Psoas muscle (tissue), 8 donors: ENCODE data around the gene ELFN2. TPM values are rescaled to one million over a fixed set of nuclear protein-coding genes. Genes with fewer than 3 reads are reported as not detected.

Experiments
- ATAC-seq, 4 donors: fragments of 200-7000 bp; cut with Tn5 transposase; one replicate each; pipeline ENCODE4 v1.9.1; 2020; ENCODE audit warnings: moderate library complexity in 3 of 4, mild to moderate bottlenecking in 2 of 4
- DNase-seq, 2 donors: peaks; one replicate each; pipeline ENCODE4 v3.0.0-alpha.2; 2020
- H3K27ac ChIP-seq: fragments of 200-600 bp; one replicate; pipeline ENCODE4 v1.8.0; 2022
- H3K27me3 ChIP-seq, 3 donors: fragments of 200-600 bp in 1 of 3; one replicate each; pipeline versions ENCODE4 v1.6.1 to v1.8.0; 2013 to 2022; ENCODE audit warnings: low read length in 2 of 3, mild to moderate bottlenecking in 2 of 3, moderate library complexity in 1 of 3; ENCODE audit not compliant: insufficient read depth in 3 of 3
- H3K36me3 ChIP-seq, 2 donors: fragments of 200-600 bp in 1 of 2; one replicate each; pipeline versions ENCODE4 v1.6.1 to v1.8.0; 2013 to 2022; ENCODE audit warnings: low read depth in 1 of 2, mild to moderate bottlenecking in 1 of 2, moderate library complexity in 1 of 2; ENCODE audit not compliant: insufficient read depth in 1 of 2
- H3K4me1 ChIP-seq: fragments of 200-600 bp; one replicate; pipeline ENCODE4 v1.8.0; 2022
- H3K4me3 ChIP-seq: fragments of 200-600 bp; one replicate; pipeline ENCODE4 v1.8.0; 2022; ENCODE audit warnings: mild to moderate bottlenecking
- H3K9me3 ChIP-seq: fragments of 200-600 bp; one replicate; pipeline ENCODE4 v1.8.0; 2022
- WGBS, 3 donors: extraction: QIAGEN DNeasy Blood & Tissue Kit; methylation state at CpG; one replicate each; pipeline versions ENCODE4 v1.1.6 to v1.1.7; 2013; 5-methylcytosine and 5-hydroxymethylcytosine counted together
- intact Hi-C, 2 donors: fragments of 100-400 bp; cut with DNase I; formaldehyde crosslinking; loops; one replicate each; pipeline versions ENCODE4 v1.11.0 to v1.14.2; 2022
- polyA plus RNA-seq, 3 donors: library from polyadenylated mRNA; stranded (reverse); fragments of 200-250 nt; gene quantifications; one replicate each; pipeline ENCODE4 v1.2.3, GENCODE V29; 2013
- total RNA-seq, 4 donors: library from RNA; stranded (reverse); fragmentation: NEBNext Ultra II Directional in 2 of 4; extraction: Animal tissue kit (Norgen Biotek cat#: 25700) in 2 of 4; gene quantifications; one replicate each; pipeline versions ENCODE4 v1.2.1 to v1.2.4, GENCODE V29; 2021 to 2023
- TF ChIP-seq, protein P1 (sequence below): fragments of 200-600 bp; IDR thresholded peaks from one replicate; pipeline ENCODE4 v1.8.0; 2022; ENCODE audit warnings: antibody characterized with exemption
- donor health status: healthy with polysubstance abuse.
- donor health status: DM: no; HTN: no; CAD: no; lungs with moderate emphysema.
- donor health status: Bipolar disorder and iron deficiency.
- donor health status: healthy.
- donor health status: DM: yes; HTN: yes; CAD: no.
- donor health status: DM: no; HTN: no; CAD: no.
- donor health status: DM: no; HTN: no; CAD: no.
- donor health status: DM: yes; HTN: yes; CAD: no.

ELFN2 gene
- total and polyA plus RNA-seq, 7 donors = 0.01 to 0.05 (median 0.01) TPM; not detected in 4

DNA sequence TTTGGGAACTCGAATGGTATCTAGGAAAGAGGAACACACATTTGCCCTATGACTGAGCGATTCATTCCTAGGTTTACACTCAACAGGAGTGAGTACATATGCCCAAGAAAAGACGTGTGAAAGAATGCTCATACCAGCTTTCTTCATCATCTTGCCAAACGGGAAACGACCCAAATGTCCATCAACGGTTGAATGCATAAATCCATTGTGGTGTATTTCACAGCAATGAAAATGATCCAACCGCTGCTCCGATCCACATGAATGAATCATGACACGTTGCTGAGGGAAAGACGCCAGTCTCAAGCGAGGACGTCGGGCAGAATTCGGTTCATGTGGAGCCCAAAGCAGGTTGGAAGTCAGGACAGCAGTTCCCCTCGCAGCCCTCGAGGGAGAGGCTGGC lies 73.4 kb downstream of the ELFN2 start:
- ATAC-seq (no peak), DNase-seq (no peak)
- TF ChIP-seq, protein P1, sequence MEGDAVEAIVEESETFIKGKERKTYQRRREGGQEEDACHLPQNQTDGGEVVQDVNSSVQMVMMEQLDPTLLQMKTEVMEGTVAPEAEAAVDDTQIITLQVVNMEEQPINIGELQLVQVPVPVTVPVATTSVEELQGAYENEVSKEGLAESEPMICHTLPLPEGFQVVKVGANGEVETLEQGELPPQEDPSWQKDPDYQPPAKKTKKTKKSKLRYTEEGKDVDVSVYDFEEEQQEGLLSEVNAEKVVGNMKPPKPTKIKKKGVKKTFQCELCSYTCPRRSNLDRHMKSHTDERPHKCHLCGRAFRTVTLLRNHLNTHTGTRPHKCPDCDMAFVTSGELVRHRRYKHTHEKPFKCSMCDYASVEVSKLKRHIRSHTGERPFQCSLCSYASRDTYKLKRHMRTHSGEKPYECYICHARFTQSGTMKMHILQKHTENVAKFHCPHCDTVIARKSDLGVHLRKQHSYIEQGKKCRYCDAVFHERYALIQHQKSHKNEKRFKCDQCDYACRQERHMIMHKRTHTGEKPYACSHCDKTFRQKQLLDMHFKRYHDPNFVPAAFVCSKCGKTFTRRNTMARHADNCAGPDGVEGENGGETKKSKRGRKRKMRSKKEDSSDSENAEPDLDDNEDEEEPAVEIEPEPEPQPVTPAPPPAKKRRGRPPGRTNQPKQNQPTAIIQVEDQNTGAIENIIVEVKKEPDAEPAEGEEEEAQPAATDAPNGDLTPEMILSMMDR = no peak
- Histone ChIP-seq H3K27ac (no peak overlapping the region), H3K4me3 (no peak overlapping the region), H3K27me3 (peaks cover 0 to 40% (median 6%) of the 10 kb centered on the region in 3 donors), H3K4me1 (no peaks in the 10 kb centered on the region), H3K9me3 (no peaks in the 10 kb centered on the region), H3K36me3 (no peaks in the 10 kb centered on the region)
- intact Hi-C loops = no loop called here
- WGBS, 3 donors = 51 to 59% (median 55%) methylated on average over 16 of the region's 16 CpGs

DNA sequence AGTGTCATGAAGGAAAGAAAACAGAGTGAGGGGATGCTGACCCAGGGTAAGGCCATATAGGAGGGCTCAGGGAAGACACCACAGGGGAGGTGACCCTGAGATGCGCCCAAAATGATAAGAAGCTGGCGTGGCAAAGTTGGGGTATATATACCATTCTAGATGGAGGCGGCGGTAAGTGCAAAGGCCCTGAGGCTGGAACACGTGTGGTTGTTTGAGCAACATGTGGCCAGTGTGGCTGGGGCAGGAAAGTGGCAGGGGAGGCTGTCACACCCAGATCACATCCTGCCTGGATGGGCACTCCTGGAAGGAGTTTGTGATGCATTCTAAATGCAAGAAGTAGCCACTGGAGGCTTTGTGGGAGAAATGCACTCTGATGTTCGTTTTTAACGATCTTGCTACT lies 74.8 kb downstream of the ELFN2 start:
- Histone ChIP-seq H3K4me3 (no peak overlapping the region), H3K9me3 (no peaks in the 10 kb centered on the region), H3K4me1 (no peaks in the 10 kb centered on the region), H3K27ac (no peak overlapping the region), H3K27me3 (peaks cover 0 to 28% (median 2%) of the 10 kb centered on the region in 3 donors), H3K36me3 (no peaks in the 10 kb centered on the region)
- TF ChIP-seq, protein P1 = no peak
- DNase-seq (no peak), ATAC-seq (no peak)
- 77 to 87% (median 83%) methylated on average over 7 of the region's 7 CpGs for WGBS, 3 donors
- intact Hi-C loops = no loop called here

DNA sequence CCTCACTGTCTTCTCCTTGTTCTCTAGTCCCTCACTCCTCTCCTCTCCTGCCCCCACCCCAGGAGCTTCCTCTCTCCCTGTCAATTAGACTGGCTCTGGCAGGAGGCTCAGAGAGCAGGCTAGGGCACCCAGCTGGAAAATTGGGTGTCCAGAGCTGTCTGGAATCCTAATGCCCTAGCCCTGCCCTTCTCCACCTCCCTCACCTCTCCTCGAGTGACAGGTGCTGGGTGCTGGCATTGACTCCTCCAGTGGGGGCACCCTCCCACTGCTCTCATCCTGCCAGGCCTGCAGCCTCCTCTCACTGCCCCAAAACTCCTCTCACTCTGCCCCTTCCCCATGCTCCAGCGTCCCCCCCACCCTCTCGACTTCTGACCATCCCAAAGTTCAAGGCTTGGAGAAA lies 76.0 kb downstream of the ELFN2 start:
- H3K27me3 ChIP-seq = peaks cover 0 to 21% (median 2%) of the 10 kb centered on the region in 3 donors
- intact Hi-C loops = no loop called here
- WGBS, 3 donors = 17 to 57% (median 52%) methylated on average over 1 to 3 of the region's 3 CpGs

DNA sequence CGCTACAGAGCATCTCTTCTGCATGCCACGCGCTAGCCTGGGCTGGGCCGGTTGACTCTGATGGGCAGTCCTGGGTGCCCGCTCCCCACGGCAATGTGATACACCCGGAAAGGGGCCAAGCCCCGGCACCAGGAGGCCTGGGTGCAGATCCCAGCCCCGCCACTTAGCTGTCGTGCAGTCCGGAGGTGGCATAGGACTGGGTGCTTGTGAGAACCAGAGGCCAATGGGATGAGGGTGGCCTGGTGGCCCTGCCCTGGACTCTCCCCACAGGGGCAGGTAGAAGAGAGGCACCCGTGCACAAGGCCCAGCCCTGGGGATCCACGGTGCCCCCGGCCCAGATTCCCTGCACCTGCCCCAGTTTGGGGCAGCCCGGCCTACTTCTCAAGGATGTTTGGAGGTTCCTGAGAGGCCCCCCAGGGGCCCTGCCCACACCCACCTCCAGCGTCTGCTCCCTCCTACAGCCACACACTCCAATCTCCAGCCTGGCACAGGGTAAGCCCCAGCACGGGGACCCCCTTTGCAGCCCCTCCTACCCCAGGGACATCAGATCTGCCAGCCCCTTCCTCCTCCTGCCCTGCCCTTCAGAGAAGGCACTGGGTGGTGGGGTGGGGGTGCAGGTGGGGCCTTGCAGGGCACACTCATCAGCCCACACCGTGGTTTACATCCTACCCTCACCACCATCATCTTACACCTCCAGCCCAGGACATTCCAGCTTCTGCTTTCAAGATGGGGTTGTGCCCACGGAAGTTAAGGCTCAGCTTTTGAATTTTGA lies 78.0 kb downstream of the ELFN2 start:
- Histone ChIP-seq H3K4me1 (no peaks in the 10 kb centered on the region), H3K9me3 (no peaks in the 10 kb centered on the region), H3K36me3 (no peaks in the 10 kb centered on the region), H3K4me3 (no peak overlapping the region), H3K27ac (no peak overlapping the region), H3K27me3 (peaks cover 0 to 20% (median 2%) of the 10 kb centered on the region in 3 donors)
- 86 to 88% (median 86%) methylated on average over 13 to 19 of the region's 19 CpGs for WGBS, 3 donors
- TF ChIP-seq, protein P1 = no peak
- no peak for DNase-seq
- no peak for ATAC-seq
- intact Hi-C loops = no loop called here

More for the DNA sequence above, 76.0 kb downstream of the ELFN2 start:
- no peak overlapping the region for H3K27ac ChIP-seq
- TF ChIP-seq, protein P1 = no peak
- ATAC-seq (no peak), DNase-seq (no peak)
- no peaks in the 10 kb centered on the region for H3K9me3 ChIP-seq
- H3K4me1 ChIP-seq = no peaks in the 10 kb centered on the region
- H3K36me3 ChIP-seq = no peaks in the 10 kb centered on the region
- H3K4me3 ChIP-seq = no peak overlapping the region

DNA sequence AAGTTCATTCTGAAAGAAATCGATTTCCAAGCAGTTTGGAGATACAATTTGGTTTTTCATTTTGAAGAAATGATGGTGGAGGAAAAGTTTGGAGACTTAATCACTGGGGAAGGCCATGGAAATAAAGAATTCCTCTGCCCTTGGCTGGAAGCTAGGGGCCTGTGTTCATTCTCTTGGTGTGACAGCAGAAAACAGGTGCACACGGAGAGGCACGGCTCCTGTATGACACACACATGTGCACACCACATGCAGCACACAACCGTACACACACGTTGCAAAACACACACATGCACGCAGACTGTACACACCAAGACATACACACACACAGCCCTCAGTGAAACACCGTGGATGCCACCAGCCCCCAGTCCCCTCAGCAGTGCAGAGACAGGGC lies 80.8 kb downstream of the ELFN2 start:
- Histone ChIP-seq H3K9me3 (no peaks in the 10 kb centered on the region), H3K4me3 (no peak overlapping the region), H3K27ac (no peak overlapping the region), H3K27me3 (peaks cover 0 to 16% (median 0%) of the 10 kb centered on the region in 3 donors), H3K4me1 (no peaks in the 10 kb centered on the region), H3K36me3 (no peaks in the 10 kb centered on the region)
- intact Hi-C loops = no loop called here
- ATAC-seq (no peak), DNase-seq (no peak)
- TF ChIP-seq, protein P1 = no peak
- 43 to 67% (median 45%) methylated on average over 7 of the region's 7 CpGs for WGBS, 3 donors
